GM19351 (cell line): ENCODE data around the gene SHISA8.
A peak's percentile ranks its signal among the peaks of the same experiment; 100 is the strongest.
"Not testable (repeated sequence)": the region's sequence is repeated elsewhere in the genome, so short reads cannot be mapped to it uniquely, and the experiment has no call there.

ENCODE experiments used
- ATAC-seq: cut with Tn5 transposase; IDR thresholded peaks from one replicate; pipeline ENCODE4 v1.9.1; 2021; ENCODE audit warnings: mild to moderate bottlenecking, moderate library complexity; ENCODE audit not compliant: unreplicated experiment

SHISA8 gene

GRCh38 chr22:41915035-41915785 is at the start of gene SHISA8:
Gene SHISA8, minus strand, starts transcription at chr22:41915074. Its CDS starts 407 bp downstream, at chr22:41914667.
- ATAC-seq, result no peak

GRCh38 chr22:41964112-41964491 is 49.2 kb upstream of the SHISA8 start:
- ATAC-seq, result no peak

GRCh38 chr22:41963453-41964111 is 48.7 kb upstream of the SHISA8 start:
- no peak for ATAC-seq

- ATAC-seq, result no peak
These were observed 43.2 kb upstream of the SHISA8 start for GRCh38 chr22:41957941-41958556.

GRCh38 chr22:41952713-41953112 is 37.8 kb upstream of the SHISA8 start:
- ATAC-seq, result no peak

GRCh38 chr22:41951898-41952474 is 37.1 kb upstream of the SHISA8 start, which contains the start of gene SMIM45:
Gene SMIM45, plus strand, starts transcription at chr22:41952150.
- no peak for ATAC-seq

- no peak for ATAC-seq
These were observed 34.6 kb upstream of the SHISA8 start for GRCh38 chr22:41949297-41949965.

- not testable (repeated sequence) for ATAC-seq
These were observed 34.0 kb upstream of the SHISA8 start for GRCh38 chr22:41948928-41949296.

GRCh38 chr22:41948142-41948541 is 33.3 kb upstream of the SHISA8 start:
- ATAC-seq, result no peak

- ATAC-seq, result no peak
These were observed 32.7 kb upstream of the SHISA8 start for GRCh38 chr22:41947424-41948080.

GRCh38 chr22:41946629-41947423 is 32.0 kb upstream of the SHISA8 start, which contains the start of gene CENPM:
Gene CENPM, minus strand, starts transcription at chr22:41947152. Its CDS starts 76 bp downstream, at chr22:41947076.
- peak; percentile 86 for ATAC-seq

- ATAC-seq, result no peak
These were observed 28.9 kb upstream of the SHISA8 start for GRCh38 chr22:41943661-41944209.

GRCh38 chr22:41940832-41941765 is 26.2 kb upstream of the SHISA8 start:
- peak; percentile 32 for ATAC-seq

- peak; percentile 52 for ATAC-seq
These were observed 25.3 kb upstream of the SHISA8 start for GRCh38 chr22:41939981-41940831.

GRCh38 chr22:41936894-41937169 is 22.0 kb upstream of the SHISA8 start:
- ATAC-seq, result no peak

- no peak for ATAC-seq
These were observed 20.6 kb upstream of the SHISA8 start for GRCh38 chr22:41935509-41935908.

- no peak for ATAC-seq
These were observed 20.1 kb upstream of the SHISA8 start for GRCh38 chr22:41935015-41935351.
